CD14-positive monocyte (primary cell): ENCODE measurements around the gene RNASEL. TPM values are rescaled to one million over a fixed set of nuclear protein-coding genes. Genes with fewer than 3 reads are reported as not detected.

Source experiments
- DNase-seq, 3 donors: peaks; one replicate each; pipeline ENCODE4 v3.0.0-alpha.2; 2011 to 2022
- H2AFZ ChIP-seq: 2 replicates; pipeline ENCODE4 v1.6.0; 2012; ENCODE audit warnings: mild to moderate bottlenecking, low read depth, low read length, inconsistent platforms; ENCODE audit not compliant: insufficient read depth, poor library complexity, severe bottlenecking
- H3K27ac ChIP-seq, 2 donors: 1 replicate in 1 of 2; 2 replicates in 1 of 2; pipeline ENCODE4 v1.5.1; 2012 to 2013; ENCODE audit warnings: low read length in 2 of 2, control low read depth in 1 of 2, inconsistent platforms in 1 of 2, low read depth in 1 of 2, mild to moderate bottlenecking in 1 of 2
- H3K27me3 ChIP-seq, 2 donors: one replicate each; pipeline versions ENCODE4 v1.6.0 to v1.6.1; 2011 to 2013; ENCODE audit warnings: low read length in 2 of 2; ENCODE audit not compliant: control insufficient read depth in 2 of 2, insufficient read depth in 2 of 2
- H3K36me3 ChIP-seq, 2 donors: replicated peaks in 1 of 2; 1 replicate in 1 of 2; 2 replicates in 1 of 2; pipeline versions ENCODE4 v1.5.1 to v1.6.1; 2012 to 2013; ENCODE audit warnings: low read length in 2 of 2, control low read depth in 1 of 2, inconsistent platforms in 1 of 2, mild to moderate bottlenecking in 1 of 2; ENCODE audit not compliant: insufficient read depth in 2 of 2, control insufficient read depth in 1 of 2
- H3K4me1 ChIP-seq, 2 donors: 1 replicate in 1 of 2; 2 replicates in 1 of 2; pipeline versions ENCODE4 v1.5.1 to v1.6.1; 2012 to 2013; ENCODE audit warnings: low read length in 2 of 2, control low read depth in 1 of 2, inconsistent platforms in 1 of 2, mild to moderate bottlenecking in 1 of 2, moderate library complexity in 1 of 2; ENCODE audit not compliant: insufficient read depth in 2 of 2, control insufficient read depth in 1 of 2
- H3K4me2 ChIP-seq: replicated peaks from 2 replicates; pipeline ENCODE3; 2012; ENCODE audit warnings: low read length, moderate library complexity, mild to moderate bottlenecking; ENCODE audit not compliant: poor library complexity, severe bottlenecking; ENCODE audit errors: extremely low read depth
- H3K4me3 ChIP-seq, 3 experiments: fragments of 200-600 bp in 1 of 3; sonication (generic) in 1 of 3; replicated peaks in 1 of 3; 1 replicate in 2 of 3; 2 replicates in 1 of 3; pipeline ENCODE4 v1.5.1; 2011 to 2013; ENCODE audit warnings: low read length in 3 of 3, mild to moderate bottlenecking in 3 of 3, control low read depth in 2 of 3, low read depth in 2 of 3, inconsistent platforms in 1 of 3, moderate library complexity in 1 of 3
- H3K79me2 ChIP-seq: 2 replicates; pipeline ENCODE4 v1.6.0; 2012; ENCODE audit warnings: mild to moderate bottlenecking, control low read depth, inconsistent platforms, low read length, moderate library complexity; ENCODE audit not compliant: insufficient read depth
- H3K9ac ChIP-seq: 2 replicates; pipeline ENCODE4 v1.6.0; 2017; ENCODE audit warnings: low read length, mild to moderate bottlenecking; ENCODE audit not compliant: insufficient read depth, poor library complexity, severe bottlenecking
- H3K9me3 ChIP-seq, 2 donors: replicated peaks in 1 of 2; 1 replicate in 1 of 2; 2 replicates in 1 of 2; pipeline versions ENCODE4 v1.5.1 to v1.6.1; 2012 to 2013; ENCODE audit warnings: low read length in 2 of 2, control low read depth in 1 of 2; ENCODE audit not compliant: control insufficient read depth in 1 of 2, insufficient read depth in 1 of 2
- H4K20me1 ChIP-seq: 2 replicates; pipeline ENCODE4 v1.6.0; 2012; ENCODE audit warnings: mild to moderate bottlenecking, low read length, control low read depth, moderate library complexity; ENCODE audit not compliant: insufficient read depth
- H3K27ac Mint-ChIP-seq, 7 donors: one replicate each; pipeline ENCODE4 v1.8.0; 2020; ENCODE audit warnings: mild to moderate bottlenecking in 7 of 7, mixed read lengths in 7 of 7, moderate library complexity in 6 of 7, inconsistent platforms in 2 of 7
- H3K27me3 Mint-ChIP-seq, 3 donors: one replicate each; pipeline ENCODE4 v1.8.0; 2021 to 2022; ENCODE audit warnings: low read depth in 3 of 3, mild to moderate bottlenecking in 3 of 3, mixed read lengths in 3 of 3, moderate library complexity in 3 of 3, inconsistent platforms in 1 of 3
- H3K36me3 Mint-ChIP-seq, 2 donors: one replicate each; pipeline ENCODE4 v1.8.0; 2020; ENCODE audit warnings: mixed read lengths in 2 of 2, inconsistent platforms in 1 of 2, mild to moderate bottlenecking in 1 of 2
- H3K4me1 Mint-ChIP-seq: one replicate; pipeline ENCODE4 v1.8.0; 2020; ENCODE audit warnings: mild to moderate bottlenecking, mixed read lengths
- H3K4me3 Mint-ChIP-seq, 2 donors: one replicate each; pipeline ENCODE4 v1.8.0; 2020; ENCODE audit warnings: mild to moderate bottlenecking in 2 of 2, mixed read lengths in 2 of 2, moderate library complexity in 1 of 2
- H3K9me3 Mint-ChIP-seq, 7 donors: one replicate each; pipeline ENCODE4 v1.8.0; 2020 to 2022; ENCODE audit warnings: mixed read lengths in 7 of 7, mild to moderate bottlenecking in 6 of 7, moderate library complexity in 6 of 7, inconsistent platforms in 2 of 7
- CTCF ChIP-seq: fragments of 200-600 bp; IDR thresholded peaks from one replicate; pipeline ENCODE4 v1.8.0; 2022; ENCODE audit warnings: antibody characterized with exemption, mild to moderate bottlenecking
- WGBS: methylation state at CpG from one replicate; pipeline ENCODE4 v1.1.5; 2013; ENCODE audit warnings: missing lambda C conversion rate; ENCODE audit not compliant: insufficient coverage; 5-methylcytosine and 5-hydroxymethylcytosine counted together
- intact Hi-C, 2 donors: fragments of 100-400 bp; cut with micrococcal nuclease; formaldehyde crosslinking; loops; one replicate each; pipeline versions ENCODE4 v1.15.0 to v1.15.1; 2023
- polyA plus RNA-seq, 3 donors: library from polyadenylated mRNA; depleted of rRNA in 1 of 3; unstranded in 2 of 3; stranded (reverse) in 1 of 3; fragments of 300-500 nt in 2 of 3; fragments of >200 nt in 1 of 3; fragmentation: Illumina TruSeq in 2 of 3; gene quantifications; 1 replicate in 2 of 3; 2 replicates in 1 of 3; pipeline ENCODE4 v1.2.3, GENCODE V29; 2012 to 2021

The RNASEL gene
- polyA plus RNA-seq, 3 donors, result 6.9 to 12.3 (median 7.9) TPM

GRCh38 chr1:182599339-182599738 is 10.3 kb upstream of the RNASEL start:
- Histone ChIP-seq H3K4me1 (peaks cover 16 to 20% of the 10 kb centered on the region in 2 donors), H3K27ac (no peak overlapping the region), H3K27me3 (peaks cover 13 to 26% of the 10 kb centered on the region in 2 donors), H3K4me3 (no peak overlapping the region), H3K9ac (no peak overlapping the region), H4K20me1 (no peaks in the 10 kb centered on the region), H2AFZ (no peak overlapping the region), H3K4me2 (no peak overlapping the region), H3K9me3 (no peaks in the 10 kb centered on the region), H3K36me3 (no peaks in the 10 kb centered on the region), H3K79me2 (no peaks in the 10 kb centered on the region)
- peak; percentile 37 for TF ChIP-seq CTCF
- WGBS, result 89% methylated on average over 6 of the region's 6 CpGs
- Mint-ChIP-seq H3K9me3 (no peaks in the 10 kb centered on the region), H3K4me1 (peaks cover 28% of the 10 kb centered on the region), H3K27ac (no peak overlapping the region), H3K36me3 (peaks cover 0 to 3% of the 10 kb centered on the region in 2 donors), H3K27me3 (peaks cover 0 to 2% (median under 1%) of the 10 kb centered on the region in 3 donors), H3K4me3 (no peak overlapping the region)
- no peak for DNase-seq
- intact Hi-C loops, result no loop called here

GRCh38 chr1:182598296-182598695 is 9.2 kb upstream of the RNASEL start:
- H3K4me1 ChIP-seq, result peaks cover 18 to 21% of the 10 kb centered on the region in 2 donors
- H3K9me3 ChIP-seq, result no peaks in the 10 kb centered on the region
- no peaks in the 10 kb centered on the region for H3K27me3 Mint-ChIP-seq
- no peak overlapping the region for H3K9ac ChIP-seq
- H2AFZ ChIP-seq, result no peak overlapping the region
- H3K27me3 ChIP-seq, result peaks cover 10 to 17% of the 10 kb centered on the region in 2 donors
- H3K4me3 Mint-ChIP-seq, result no peak overlapping the region
- peak in 1 of 3 donors; percentile 41 for DNase-seq
- peaks cover 0 to 3% of the 10 kb centered on the region in 2 donors for H3K36me3 Mint-ChIP-seq
- peaks cover 28% of the 10 kb centered on the region for H3K4me1 Mint-ChIP-seq
- H3K4me3 ChIP-seq, result no peak overlapping the region
- H3K4me2 ChIP-seq, result no peak overlapping the region
- H3K27ac Mint-ChIP-seq, result no peak overlapping the region
- WGBS, result 67% methylated on average over 4 of the region's 5 CpGs
- no peaks in the 10 kb centered on the region for H4K20me1 ChIP-seq
- TF ChIP-seq CTCF, result no peak
- H3K36me3 ChIP-seq, result no peaks in the 10 kb centered on the region
- H3K27ac ChIP-seq, result no peak overlapping the region
- no peaks in the 10 kb centered on the region for H3K9me3 Mint-ChIP-seq
- intact Hi-C loops, result no loop called here
- H3K79me2 ChIP-seq, result no peaks in the 10 kb centered on the region
